Smooth muscle cell (in vitro differentiated cells): ENCODE results near the gene NEURL1. TPM values are rescaled to one million over a fixed set of nuclear protein-coding genes. Genes with fewer than 3 reads are reported as not detected.

Experiments
- DNase-seq: peaks from one replicate; lab custom pipeline; 2025; ENCODE audit not compliant: unreplicated experiment; lab: John Stamatoyannopoulos, UW
- H2AFZ ChIP-seq: fragments of 200-600 bp; sonication (generic); 2 replicates; pipeline ENCODE4 v1.6.0; 2016; ENCODE audit warnings: antibody characterized with exemption, low read depth, mild to moderate bottlenecking
- H3F3A ChIP-seq: fragments of 200-600 bp; sonication (generic); 2 replicates; pipeline ENCODE4 v1.6.0; 2017; ENCODE audit warnings: antibody characterized with exemption, low read depth
- H3K27ac ChIP-seq: fragments of 200-600 bp; sonication (generic); 2 replicates; pipeline ENCODE4 v1.5.1; 2016; ENCODE audit warnings: low read depth, mild to moderate bottlenecking
- H3K27me3 ChIP-seq: fragments of 200-600 bp; sonication (generic); 2 replicates; pipeline ENCODE4 v1.6.1; 2016; ENCODE audit warnings: low read depth, mild to moderate bottlenecking
- H3K36me3 ChIP-seq: fragments of 200-600 bp; sonication (generic); 2 replicates; pipeline ENCODE4 v1.5.1; 2016; ENCODE audit warnings: low read depth
- H3K4me1 ChIP-seq: fragments of 200-600 bp; sonication (generic); 2 replicates; pipeline ENCODE4 v1.5.1; 2016; ENCODE audit warnings: low read depth
- H3K4me2 ChIP-seq: fragments of 200-600 bp; sonication (generic); 2 replicates; pipeline ENCODE4 v1.6.0; 2016; ENCODE audit warnings: mild to moderate bottlenecking
- H3K4me3 ChIP-seq: fragments of 200-600 bp; sonication (generic); 2 replicates; pipeline ENCODE4 v1.5.1; 2016; ENCODE audit warnings: mild to moderate bottlenecking
- H3K79me2 ChIP-seq: fragments of 200-600 bp; sonication (generic); 2 replicates; pipeline ENCODE4 v1.6.0; 2016; ENCODE audit warnings: low read depth, mild to moderate bottlenecking
- H3K9ac ChIP-seq: fragments of 200-600 bp; sonication (generic); 2 replicates; pipeline ENCODE4 v1.6.0; 2016; ENCODE audit warnings: low read depth
- H3K9me3 ChIP-seq: fragments of 200-600 bp; sonication (generic); replicated peaks from 2 replicates; pipeline ENCODE4 v1.5.1; 2016; ENCODE audit warnings: low read depth
- H4K20me1 ChIP-seq: fragments of 200-600 bp; sonication (generic); 2 replicates; pipeline ENCODE4 v1.6.0; 2016; ENCODE audit warnings: low read depth
- CTCF ChIP-seq: fragments of 200-600 bp; sonication (generic); IDR thresholded peaks from 2 replicates; pipeline ENCODE4 v1.5.1; 2017; ENCODE audit warnings: borderline replicate concordance, mild to moderate bottlenecking, antibody characterized with exemption; ENCODE audit not compliant: insufficient read depth, poor library complexity, severe bottlenecking
- WGBS: methylation state at CpG from one replicate; pipeline ENCODE4 v1.1.7; 2016; ENCODE audit warnings: low lambda C conversion rate; 5-methylcytosine and 5-hydroxymethylcytosine counted together
- polyA plus RNA-seq: library from polyadenylated mRNA; unstranded; fragments of >200 nt; fragmentation: Nextera tagmentation; extraction: Ambion mirVana; gene quantifications from 2 replicates; pipeline ENCODE4 v1.2.1, GENCODE V29; 2016
- total RNA-seq: library from RNA; depleted of rRNA; stranded (reverse); fragments of >200 nt; gene quantifications from 2 replicates; pipeline ENCODE4 v1.2.3, GENCODE V29; 2014

The NEURL1 gene
- total and polyA plus RNA-seq, 2 experiments from 2014 or later, result 0.04 to 0.91 TPM

GRCh38 chr10:103544657-103545310, 51.3 kb downstream of the NEURL1 start:
- DNase-seq, result no peak
- no peaks in the 10 kb centered on the region for H3K9me3 ChIP-seq
- no peaks in the 10 kb centered on the region for H3F3A ChIP-seq
- no peak overlapping the region for H2AFZ ChIP-seq
- 82% methylated on average over 8 of the region's 8 CpGs for WGBS
- H3K36me3 ChIP-seq, result no peaks in the 10 kb centered on the region
- no peak overlapping the region for H3K9ac ChIP-seq
- peaks cover 9% of the 10 kb centered on the region for H3K27me3 ChIP-seq
- H3K4me2 ChIP-seq, result no peak overlapping the region
- H3K79me2 ChIP-seq, result no peaks in the 10 kb centered on the region
- no peak overlapping the region for H3K27ac ChIP-seq
- TF ChIP-seq CTCF, result no peak
- peaks cover 20% of the 10 kb centered on the region for H3K4me1 ChIP-seq
- H3K4me3 ChIP-seq, result no peak overlapping the region
- H4K20me1 ChIP-seq, result no peaks in the 10 kb centered on the region

GRCh38 chr10:103545366-103545765, 51.9 kb downstream of the NEURL1 start:
- H4K20me1 ChIP-seq, result no peaks in the 10 kb centered on the region
- WGBS, result 86% methylated on average over 1 of the region's 1 CpG
- no peak overlapping the region for H3K4me2 ChIP-seq
- no peaks in the 10 kb centered on the region for H3K9me3 ChIP-seq
- no peaks in the 10 kb centered on the region for H3K36me3 ChIP-seq
- no peak overlapping the region for H2AFZ ChIP-seq
- peaks cover 13% of the 10 kb centered on the region for H3K27me3 ChIP-seq
- no peak for TF ChIP-seq CTCF
- no peak for DNase-seq
- H3K4me1 ChIP-seq, result peaks cover 20% of the 10 kb centered on the region
- no peaks in the 10 kb centered on the region for H3K79me2 ChIP-seq
- no peak overlapping the region for H3K4me3 ChIP-seq
- H3K9ac ChIP-seq, result no peak overlapping the region
- no peaks in the 10 kb centered on the region for H3F3A ChIP-seq
- no peak overlapping the region for H3K27ac ChIP-seq

DNA sequence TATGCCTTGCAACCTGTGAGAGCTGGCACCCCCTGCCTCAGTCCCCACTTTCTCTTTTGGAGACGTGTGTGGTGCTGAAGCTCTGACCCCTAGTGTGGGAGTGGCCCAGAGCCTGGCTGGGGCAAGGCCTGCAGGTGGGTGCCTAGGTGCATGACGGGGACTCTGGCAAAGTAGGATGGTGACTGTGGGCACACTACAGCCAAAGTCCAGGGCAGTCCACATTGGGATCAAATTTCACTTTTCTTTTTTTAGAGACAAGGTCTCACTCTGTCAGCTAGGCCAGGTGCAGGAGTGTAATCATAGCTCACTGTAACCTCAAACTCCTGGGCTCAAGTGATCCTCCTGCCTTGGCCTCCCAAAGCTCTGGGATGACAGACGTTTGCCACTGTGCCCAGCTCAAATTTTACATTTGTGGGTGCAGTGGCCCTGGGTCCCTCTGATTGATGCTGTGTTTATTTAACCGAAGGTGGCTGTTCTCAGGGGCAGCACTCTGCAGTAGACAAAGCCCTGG, 52.3 kb downstream of the NEURL1 start:
- no peaks in the 10 kb centered on the region for H3K36me3 ChIP-seq
- H2AFZ ChIP-seq, result no peak overlapping the region
- no peaks in the 10 kb centered on the region for H3K9me3 ChIP-seq
- peaks cover 20% of the 10 kb centered on the region for H3K4me1 ChIP-seq
- H3K79me2 ChIP-seq, result no peaks in the 10 kb centered on the region
- no peak overlapping the region for H3K4me3 ChIP-seq
- TF ChIP-seq CTCF, result no peak
- DNase-seq, result no peak
- H4K20me1 ChIP-seq, result no peaks in the 10 kb centered on the region
- 93% methylated on average over 4 of the region's 4 CpGs for WGBS
- no peak overlapping the region for H3K27ac ChIP-seq
- peaks cover 16% of the 10 kb centered on the region for H3K27me3 ChIP-seq
- H3K9ac ChIP-seq, result no peak overlapping the region
- H3K4me2 ChIP-seq, result no peak overlapping the region
- H3F3A ChIP-seq, result no peaks in the 10 kb centered on the region

- no peaks in the 10 kb centered on the region for H3K79me2 ChIP-seq
- no peaks in the 10 kb centered on the region for H3K36me3 ChIP-seq
- H3K9me3 ChIP-seq, result no peaks in the 10 kb centered on the region
- H4K20me1 ChIP-seq, result no peaks in the 10 kb centered on the region
- H3K4me3 ChIP-seq, result no peak overlapping the region
- DNase-seq, result no peak
- no peaks in the 10 kb centered on the region for H3F3A ChIP-seq
- no peak overlapping the region for H3K4me2 ChIP-seq
- no peak overlapping the region for H3K27ac ChIP-seq
- TF ChIP-seq CTCF, result no peak
- no peak overlapping the region for H3K9ac ChIP-seq
- H2AFZ ChIP-seq, result no peak overlapping the region
- peaks cover 20% of the 10 kb centered on the region for H3K4me1 ChIP-seq
- WGBS, result 92% methylated on average over 1 of the region's 1 CpG
- H3K27me3 ChIP-seq, result peaks cover 22% of the 10 kb centered on the region
These were observed 52.9 kb downstream of the NEURL1 start for GRCh38 chr10:103546401-103546800.
